CD1c-positive myeloid dendritic cell (primary cell): Measurements from ENCODE around the gene VWA7.
A peak's percentile ranks its signal among the peaks of the same experiment; 100 is the strongest.

Source experiments
- DNase-seq: peaks from one replicate; pipeline ENCODE4 v3.0.0-alpha.2; 2016; ENCODE audit errors: extremely low spot score

VWA7 gene

GRCh38 chr6:31758281-31758680, 18.8 kb downstream of the VWA7 start:
- no peak for DNase-seq

DNA sequence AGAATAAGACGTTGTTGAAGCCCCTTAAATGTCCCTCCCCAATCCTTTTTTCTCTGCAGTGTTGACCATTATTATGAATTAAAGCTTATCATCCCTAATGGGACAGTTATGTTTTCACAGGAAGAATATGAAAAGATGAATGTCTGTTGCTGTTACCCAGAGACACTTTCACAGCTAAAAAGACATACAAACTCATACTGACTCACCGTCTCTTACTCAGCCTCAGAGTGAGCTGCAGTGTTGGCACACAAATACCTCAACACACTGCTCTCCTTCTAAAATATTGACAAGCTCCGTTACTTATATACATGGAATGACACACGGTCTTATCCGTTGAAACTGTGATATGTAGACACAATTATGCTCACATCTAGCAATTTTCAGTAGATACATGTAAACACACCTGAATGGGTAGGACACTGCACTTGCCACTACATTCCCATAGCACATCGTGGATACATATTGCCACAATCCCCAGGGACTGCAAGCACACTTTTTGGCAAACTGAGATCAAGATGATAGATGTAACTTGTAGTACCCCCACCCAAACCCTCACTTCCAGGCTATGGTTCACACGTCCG, 24.3 kb downstream of the VWA7 start:
- DNase-seq, result no peak

DNA sequence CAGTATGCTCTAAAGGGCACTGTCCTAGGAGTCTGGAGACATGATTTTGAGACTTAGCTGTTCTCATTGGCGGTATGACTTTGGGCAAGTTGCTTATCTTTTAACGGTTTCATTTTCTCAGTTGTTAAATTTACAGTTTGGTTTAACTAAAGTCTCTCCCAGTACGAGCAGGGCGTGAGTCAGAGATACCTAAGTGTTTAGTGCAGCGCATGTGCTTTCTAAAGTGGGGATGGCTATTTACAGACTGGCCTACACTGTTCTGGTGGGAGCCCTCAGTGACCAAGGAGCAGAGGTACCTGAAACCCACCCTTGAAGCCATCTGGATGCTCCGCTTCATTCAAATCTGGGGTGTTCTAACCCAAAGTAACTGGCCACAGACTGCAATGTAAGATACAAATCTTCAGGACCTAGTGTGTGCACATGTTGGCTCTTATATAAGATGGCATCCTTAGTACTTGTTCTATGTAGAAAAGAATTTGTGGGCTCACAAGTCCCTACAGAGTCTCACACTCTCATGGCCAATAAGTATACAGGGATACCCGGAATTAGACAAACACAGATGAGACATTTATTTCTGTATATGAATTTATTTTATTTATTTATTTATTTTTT, 26.6 kb downstream of the VWA7 start:
- DNase-seq, result no peak

GRCh38 chr6:31749301-31750036, 27.7 kb downstream of the VWA7 start:
- no peak for DNase-seq

- DNase-seq, result no peak
Measured at GRCh38 chr6:31744422-31744821, 32.7 kb downstream of the VWA7 start.

DNA sequence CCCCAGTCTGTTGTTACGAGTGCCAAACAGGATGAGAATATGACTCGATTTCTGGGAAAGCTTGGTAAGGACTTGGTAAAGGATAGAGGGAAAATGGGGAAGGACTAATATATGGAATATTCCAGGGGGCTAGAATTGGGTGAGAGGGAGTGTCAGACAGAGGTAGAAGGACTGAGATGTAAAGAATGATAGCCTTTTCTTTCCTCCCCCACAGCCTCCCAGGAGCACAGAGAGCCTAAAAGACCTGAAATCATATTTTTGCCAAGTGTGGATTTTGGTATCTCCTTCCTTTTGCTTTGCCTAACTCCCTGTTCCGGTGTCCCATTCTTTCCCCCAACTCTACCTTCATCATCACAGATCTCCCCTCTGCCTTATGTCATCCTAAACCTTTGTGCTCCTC, 34.2 kb downstream of the VWA7 start:
- DNase-seq, result no peak

- no peak for DNase-seq
Measured at GRCh38 chr6:31741815-31742214, 35.3 kb downstream of the VWA7 start.

DNA sequence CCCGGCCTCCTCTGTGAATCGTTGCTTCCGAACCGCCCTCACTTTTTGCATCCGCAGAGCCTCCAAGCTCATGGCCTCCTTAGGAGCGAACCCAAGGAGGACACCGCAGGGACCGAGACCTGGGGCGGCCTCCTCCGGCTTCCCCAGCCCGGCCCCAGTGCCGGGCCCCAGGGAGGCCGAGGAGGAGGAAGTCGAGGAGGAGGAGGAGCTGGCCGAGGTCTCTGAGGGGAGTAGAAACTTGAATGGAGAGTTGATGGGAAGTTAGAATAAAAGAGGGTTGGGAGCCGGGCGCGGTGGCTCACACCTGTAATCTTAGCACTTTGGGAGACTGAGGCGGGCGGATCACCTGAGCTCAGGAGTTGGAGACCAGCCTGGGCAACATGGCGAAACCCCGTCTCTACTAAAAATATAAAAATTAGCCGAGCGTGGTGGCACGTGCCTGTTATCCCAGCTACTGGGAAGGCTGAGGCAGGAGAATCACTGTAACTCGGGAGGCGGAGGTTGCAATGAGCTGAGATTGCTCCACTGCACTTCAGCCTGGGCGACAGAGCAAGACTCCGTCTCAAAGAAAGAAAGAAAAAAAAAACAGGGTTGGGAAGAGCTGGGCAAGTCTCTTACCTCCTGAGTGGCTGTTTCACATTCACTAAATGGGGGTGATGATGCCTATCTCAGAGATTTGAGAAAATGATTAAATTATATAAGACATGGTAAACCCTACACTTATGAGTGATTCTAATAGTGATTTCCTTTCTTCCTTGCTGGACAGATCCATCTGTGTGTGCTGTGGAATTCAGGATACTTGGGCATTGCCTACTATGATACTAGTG, 36.5 kb downstream of the VWA7 start:
- DNase-seq, result peak; percentile 74

DNA sequence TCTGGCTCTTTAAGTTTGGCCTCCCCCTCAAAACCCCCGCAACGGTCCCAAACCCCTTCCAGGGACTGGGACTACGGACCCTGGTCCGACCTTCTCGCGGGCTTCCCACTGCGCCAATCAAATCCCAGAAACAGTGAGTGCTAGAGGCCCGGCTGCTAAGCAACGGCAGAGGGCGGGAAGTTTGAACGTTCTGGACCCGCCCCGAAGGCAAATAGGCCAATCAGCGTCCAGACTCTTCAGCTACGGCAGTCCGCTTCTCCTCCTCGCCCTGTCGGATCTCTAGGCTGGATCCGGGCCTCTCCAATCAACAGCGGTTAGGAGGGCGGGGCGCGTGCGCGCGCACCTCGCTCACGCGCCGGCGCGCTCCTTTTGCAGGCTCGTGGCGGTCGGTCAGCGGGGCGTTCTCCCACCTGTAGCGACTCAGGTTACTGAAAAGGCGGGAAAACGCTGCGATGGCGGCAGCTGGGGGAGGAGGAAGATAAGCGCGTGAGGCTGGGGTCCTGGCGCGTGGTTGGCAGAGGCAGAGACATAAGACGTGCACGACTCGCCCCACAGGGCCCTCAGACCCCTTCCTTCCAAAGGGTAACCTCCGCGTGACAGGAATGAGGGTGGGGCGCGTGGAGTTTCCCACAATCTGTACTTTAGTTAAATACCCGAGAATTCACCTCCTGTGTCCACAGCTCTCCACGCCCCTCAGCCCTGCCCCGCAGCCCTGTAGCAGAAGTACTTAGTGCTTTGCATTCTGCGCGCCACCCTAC, 37.3 kb downstream of the VWA7 start, which contains the start of gene MSH5:
Gene MSH5, plus strand, starts transcription at position 367 of the 758 bp plus-strand sequence. CDS start 462 bp downstream, outside the sequence.
- DNase-seq, result peak; percentile 99

DNA sequence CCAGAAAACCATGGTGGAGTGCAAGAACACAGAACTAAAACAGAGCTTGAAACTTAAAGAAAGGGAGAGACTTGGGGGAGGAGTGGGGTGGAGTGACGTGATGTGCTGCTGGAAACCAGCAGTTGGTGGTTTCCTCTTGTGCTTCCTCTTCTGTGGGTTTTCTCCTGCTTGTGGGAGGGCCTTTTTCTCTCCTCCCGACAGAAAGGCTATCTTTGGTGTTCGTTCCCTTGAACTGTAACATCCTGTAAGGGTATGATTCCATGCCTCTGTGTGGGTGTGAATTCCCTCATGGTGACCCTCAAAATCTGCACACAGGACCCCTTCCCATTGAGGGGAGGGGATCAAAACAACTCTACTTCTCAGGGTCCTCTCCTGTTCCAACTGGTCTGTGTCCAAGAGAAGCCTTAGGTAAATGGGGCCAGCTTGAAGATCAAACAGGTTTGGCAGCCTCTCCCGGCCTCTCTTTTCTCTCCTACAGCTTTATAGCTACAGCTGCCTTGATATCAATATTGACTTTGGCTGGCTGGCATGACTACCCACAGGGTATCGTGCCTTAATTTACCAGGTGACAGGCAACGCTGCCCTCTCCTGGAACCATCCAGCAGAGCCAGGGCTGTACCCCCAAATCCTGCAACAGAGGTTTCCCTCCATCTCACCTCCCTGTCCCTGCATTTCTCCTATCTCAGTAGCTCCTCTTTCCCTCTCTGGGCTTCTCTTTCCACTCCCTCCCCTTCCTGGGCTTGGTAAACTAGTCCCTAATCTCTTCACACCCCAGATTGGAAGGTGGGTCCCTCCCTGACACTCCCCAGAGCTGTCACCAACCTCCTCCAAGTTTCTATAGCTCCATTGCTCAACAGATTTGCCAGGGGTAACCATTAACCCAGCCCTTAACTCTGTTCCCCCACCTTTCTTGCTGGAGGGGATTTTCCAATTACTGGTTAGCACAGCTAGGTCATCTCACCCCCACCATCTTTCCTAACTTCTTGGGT, 38.8 kb downstream of the VWA7 start:
- DNase-seq, result peak; percentile 91

DNA sequence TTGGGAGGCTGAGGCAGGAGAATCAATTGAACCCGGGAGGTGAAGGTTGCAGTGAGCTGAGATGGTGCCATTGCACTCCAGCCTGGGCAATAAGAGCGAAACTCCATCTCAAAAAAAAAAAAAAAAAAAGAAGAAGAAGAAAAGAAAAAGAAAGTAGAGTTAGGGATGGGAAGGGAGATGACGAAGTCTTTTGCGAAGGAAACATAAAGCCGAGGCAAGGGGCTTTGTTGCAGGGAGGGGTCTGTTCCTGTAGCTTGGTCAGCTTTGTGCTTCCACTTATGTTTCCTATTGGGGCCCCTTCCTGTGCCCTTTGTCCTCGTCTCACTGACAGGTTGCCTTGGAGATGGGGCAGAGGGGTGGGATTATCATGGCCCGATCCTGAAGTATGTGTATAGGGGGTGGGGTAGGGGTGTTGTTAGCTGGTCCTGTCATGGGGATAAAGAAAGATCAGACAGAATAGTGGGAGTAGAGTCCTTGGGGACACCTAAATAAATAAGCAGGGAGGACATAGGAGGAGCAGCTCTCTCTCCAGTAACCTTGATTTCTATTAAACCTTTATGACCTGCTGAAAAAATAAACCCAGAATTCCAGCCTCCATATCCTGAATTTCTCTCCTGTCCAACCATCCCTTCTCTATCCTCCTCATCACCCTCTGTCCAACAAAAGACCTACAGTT, 39.7 kb downstream of the VWA7 start:
- DNase-seq, result peak; percentile 44

DNA sequence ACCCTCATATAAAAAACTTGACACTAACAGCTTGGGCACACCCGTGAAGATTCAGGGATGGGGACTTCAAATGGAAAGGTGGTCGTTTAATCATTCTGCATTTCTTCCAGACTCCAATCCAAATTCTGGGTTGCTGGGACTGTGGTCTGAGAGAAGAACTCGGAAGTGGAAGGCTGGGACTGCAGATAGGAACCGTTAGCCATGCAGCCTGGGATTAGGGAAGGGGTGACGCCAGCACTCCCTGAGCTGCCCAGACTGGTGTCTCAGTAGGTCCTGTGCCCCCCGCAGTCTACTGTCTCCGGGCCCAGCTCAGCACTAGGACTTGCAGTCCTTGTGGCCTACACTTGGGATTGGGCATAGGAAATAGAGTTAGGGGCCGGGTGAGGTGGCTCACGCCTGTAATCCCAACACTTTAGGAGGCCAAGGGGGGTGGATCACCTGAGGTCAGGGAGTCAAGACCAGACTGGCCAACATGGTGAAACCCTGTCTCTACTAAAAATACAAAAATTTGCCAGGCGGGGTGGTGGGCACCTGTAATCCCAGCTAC, 40.3 kb downstream of the VWA7 start:
- DNase-seq, result peak; percentile 45

DNA sequence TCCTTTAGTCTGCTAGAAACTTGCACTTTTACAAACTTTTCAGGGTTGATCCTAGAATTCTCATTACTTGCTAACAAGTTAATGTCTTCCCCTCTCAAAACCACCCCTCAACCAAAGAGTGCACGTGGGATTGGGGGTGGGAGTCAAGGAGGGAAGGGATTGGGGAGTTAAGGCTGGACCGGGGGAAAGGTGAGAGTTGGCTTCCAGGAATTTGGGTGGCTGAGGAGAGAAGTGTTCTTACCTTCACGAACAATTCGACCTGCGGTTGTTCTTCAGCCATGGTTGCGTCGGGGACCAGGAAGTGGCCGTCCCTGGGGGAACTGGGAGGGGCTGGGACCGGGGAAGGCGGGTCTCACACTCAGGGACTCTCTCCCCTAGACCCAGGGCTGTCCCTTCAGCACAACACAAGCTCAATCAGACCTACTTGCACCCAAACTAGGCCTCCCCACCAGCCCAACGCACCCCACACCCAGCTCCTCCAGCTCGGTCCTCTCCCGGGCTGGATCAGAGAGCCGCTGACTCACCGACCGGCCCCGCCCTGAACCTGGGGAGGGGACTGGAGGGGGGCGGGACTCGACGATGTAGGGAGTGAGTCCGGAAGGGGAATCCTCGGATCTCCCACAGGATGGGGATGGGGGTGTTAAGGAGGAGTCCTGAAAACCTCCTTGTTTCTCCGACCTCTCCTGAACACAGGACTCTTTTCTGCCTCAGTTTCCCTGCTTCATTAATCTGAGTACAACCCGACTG, 40.9 kb downstream of the VWA7 start, which contains the start of gene CLIC1:
Gene CLIC1, minus strand, starts transcription at position 510 of the 747 bp plus-strand sequence. Its CDS starts 230 bp downstream, at position 280.
- peak; percentile 82 for DNase-seq

- peak; percentile 66 for DNase-seq
Measured at GRCh38 chr6:31734821-31735406, 42.2 kb downstream of the VWA7 start.

DNA sequence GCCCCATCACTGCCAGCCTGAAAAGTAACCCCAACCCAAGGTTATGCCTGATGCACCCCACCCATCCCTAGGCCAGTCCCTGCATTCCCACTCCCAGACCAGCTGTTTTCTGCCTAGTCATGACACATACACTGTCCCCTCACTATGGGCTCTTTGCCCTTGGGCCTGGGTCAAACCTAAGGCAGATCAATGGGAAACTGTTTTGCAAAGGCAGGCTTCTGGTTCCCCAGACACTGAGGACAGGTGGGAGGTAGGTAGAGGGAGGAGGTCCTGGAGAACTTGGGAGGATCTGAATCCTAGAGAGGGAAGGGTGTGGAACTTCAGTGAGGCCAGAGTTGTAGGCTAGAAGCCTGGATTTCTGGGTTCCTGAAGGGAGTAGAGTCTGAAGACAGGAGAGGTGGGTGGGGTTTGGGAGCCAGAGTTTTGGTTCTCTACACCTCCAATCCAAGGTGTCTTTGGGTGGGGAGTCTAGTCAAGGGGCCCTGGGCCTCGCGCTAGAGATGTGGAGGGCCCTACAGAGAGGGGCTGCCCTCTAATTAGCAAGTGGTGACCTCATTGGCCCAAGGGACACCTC, 42.8 kb downstream of the VWA7 start:
- DNase-seq, result no peak

DNA sequence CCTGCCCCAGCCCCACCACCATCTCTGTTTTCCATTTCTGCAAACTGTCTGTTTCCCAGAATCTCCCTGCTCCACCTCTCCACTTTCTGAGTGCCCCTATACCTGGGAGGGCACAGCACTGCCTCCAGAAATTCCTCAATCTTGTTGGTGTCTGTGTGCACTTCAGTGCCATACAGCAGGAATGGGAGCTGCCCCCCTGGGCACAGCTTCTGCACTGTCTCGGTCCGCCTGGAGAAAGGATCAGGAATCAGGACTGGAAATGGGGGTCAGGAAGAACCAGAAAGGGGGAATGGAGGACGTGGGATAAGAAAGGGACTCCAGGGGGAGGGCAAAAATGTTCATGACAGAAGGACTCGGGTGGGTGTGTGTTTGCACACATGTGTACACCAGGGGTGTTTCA, 43.4 kb downstream of the VWA7 start:
- no peak for DNase-seq

DNA sequence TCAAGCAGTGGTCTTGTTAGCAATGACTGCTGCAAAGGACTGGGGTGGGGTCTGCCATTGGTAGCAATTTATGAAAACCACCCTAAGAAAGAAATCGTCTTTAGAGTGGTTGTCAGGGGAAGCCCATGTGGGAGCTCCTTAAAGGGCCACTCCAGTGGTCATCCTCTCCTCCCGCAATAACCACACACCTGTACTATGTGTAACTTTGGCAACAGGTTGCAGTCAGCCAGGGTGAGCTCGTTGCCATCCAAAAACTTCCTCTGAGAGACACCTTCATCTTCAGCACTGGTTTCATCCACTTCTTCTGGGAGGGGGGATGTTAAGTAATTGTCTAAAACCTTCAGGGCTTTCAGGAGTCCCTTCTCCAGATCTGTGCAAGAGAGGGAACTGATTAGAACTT, 45.1 kb downstream of the VWA7 start:
- DNase-seq, result no peak

- DNase-seq, result no peak
Measured at GRCh38 chr6:31730631-31731086, 46.5 kb downstream of the VWA7 start.
